Liver (tissue), 9 donors: ENCODE results near the gene CTNNA2. TPM values are rescaled to one million over a fixed set of nuclear protein-coding genes. Genes with fewer than 3 reads are reported as not detected.

Experiments
- DNase-seq: peaks from one replicate; pipeline ENCODE4 v3.0.0-alpha.2; 2017; ENCODE audit warnings: low spot score
- H3K27ac ChIP-seq, 2 donors: one replicate each; pipeline ENCODE4 v1.7.0; 2013; ENCODE audit warnings: inconsistent platforms in 2 of 2, low read length in 2 of 2, control low read depth in 1 of 2, low read depth in 1 of 2, mild to moderate bottlenecking in 1 of 2
- H3K27me3 ChIP-seq, 4 donors: one replicate each; pipeline versions ENCODE4 v1.6.1 to v1.7.0; 2013; ENCODE audit warnings: low read length in 3 of 4, inconsistent platforms in 1 of 4, mild to moderate bottlenecking in 1 of 4, moderate library complexity in 1 of 4; ENCODE audit not compliant: control insufficient read depth in 4 of 4, insufficient read depth in 4 of 4
- H3K36me3 ChIP-seq, 4 donors: one replicate each; pipeline versions ENCODE4 v1.6.1 to v1.7.0; 2013; ENCODE audit warnings: low read length in 3 of 4, mild to moderate bottlenecking in 3 of 4, low read depth in 1 of 4, moderate library complexity in 1 of 4; ENCODE audit not compliant: control insufficient read depth in 4 of 4, insufficient read depth in 3 of 4
- H3K4me1 ChIP-seq, 4 donors: one replicate each; pipeline versions ENCODE4 v1.6.1 to v1.7.0; 2013; ENCODE audit warnings: low read length in 3 of 4, mild to moderate bottlenecking in 3 of 4, moderate library complexity in 1 of 4; ENCODE audit not compliant: control insufficient read depth in 4 of 4, insufficient read depth in 4 of 4
- H3K4me3 ChIP-seq, 3 donors: one replicate each; pipeline versions ENCODE4 v1.6.1 to v1.7.0; 2013; ENCODE audit warnings: low read length in 3 of 3, control low read depth in 1 of 3, low read depth in 1 of 3, mild to moderate bottlenecking in 1 of 3
- H3K9ac ChIP-seq, 2 donors: one replicate each; pipeline ENCODE4 v1.7.0; 2013; ENCODE audit warnings: low read length in 2 of 2, mild to moderate bottlenecking in 2 of 2, moderate library complexity in 2 of 2, control low read depth in 1 of 2, low read depth in 1 of 2
- H3K9me3 ChIP-seq, 4 donors: one replicate each; pipeline versions ENCODE4 v1.6.1 to v1.7.0; 2013; ENCODE audit warnings: low read length in 3 of 4; ENCODE audit not compliant: control insufficient read depth in 4 of 4
- EGR1 ChIP-seq, 2 donors: IDR thresholded peaks; 2 replicates each; pipeline ENCODE4 v1.6.1; 2016 to 2018; ENCODE audit warnings: antibody characterized with exemption in 2 of 2, low read depth in 2 of 2
- FOXA1 ChIP-seq: IDR thresholded peaks from 2 replicates; pipeline ENCODE4 v1.6.1; 2016; ENCODE audit warnings: antibody characterized with exemption
- GABPA ChIP-seq, 2 donors: IDR thresholded peaks in 1 of 2; conservative IDR thresholded peaks in 1 of 2; 2 replicates each; pipeline ENCODE4 v1.6.1; 2016; ENCODE audit warnings: antibody characterized with exemption in 2 of 2, mild to moderate bottlenecking in 1 of 2, moderate library complexity in 1 of 2
- HNF4A ChIP-seq, 2 donors: conservative IDR thresholded peaks; 2 replicates each; pipeline ENCODE4 v1.6.1; 2016; ENCODE audit warnings: antibody characterized with exemption in 2 of 2, mild to moderate bottlenecking in 2 of 2
- HNF4G ChIP-seq: IDR thresholded peaks from 2 replicates; pipeline ENCODE4 v1.6.1; 2016; ENCODE audit warnings: antibody characterized with exemption
- JUND ChIP-seq, 2 donors: IDR thresholded peaks; 2 replicates each; pipeline ENCODE4 v1.6.1; 2016; ENCODE audit warnings: antibody characterized with exemption in 2 of 2
- NR2F2 ChIP-seq: IDR thresholded peaks from 2 replicates; pipeline ENCODE4 v1.6.1; 2016; ENCODE audit warnings: antibody characterized with exemption
- RAD21 ChIP-seq, 2 donors: IDR thresholded peaks; 2 replicates each; pipeline ENCODE4 v1.6.1; 2016; ENCODE audit warnings: antibody characterized with exemption in 2 of 2, mild to moderate bottlenecking in 2 of 2
- RXRA ChIP-seq, 2 donors: IDR thresholded peaks; 2 replicates each; pipeline ENCODE4 v1.6.1; 2017 to 2018; ENCODE audit warnings: antibody characterized with exemption in 2 of 2, mild to moderate bottlenecking in 1 of 2
- SP1 ChIP-seq: IDR thresholded peaks from 2 replicates; pipeline ENCODE4 v1.6.1; 2018; ENCODE audit warnings: antibody characterized with exemption, mild to moderate bottlenecking
- TAF1 ChIP-seq: conservative IDR thresholded peaks from 2 replicates; pipeline ENCODE4 v1.6.1; 2016; ENCODE audit warnings: antibody characterized with exemption, mild to moderate bottlenecking
- YY1 ChIP-seq: IDR thresholded peaks from 2 replicates; pipeline ENCODE4 v1.6.1; 2016; ENCODE audit warnings: antibody characterized with exemption, mild to moderate bottlenecking
- WGBS: extraction: QIAGEN DNeasy Blood & Tissue Kit; methylation state at CpG from one replicate; pipeline ENCODE4 v1.1.7; 2013; 5-methylcytosine and 5-hydroxymethylcytosine counted together
- polyA plus RNA-seq, 2 donors: library from polyadenylated mRNA; stranded (reverse) in 1 of 2; unstranded in 1 of 2; fragments of 200-250 nt in 1 of 2; fragments of >200 nt in 1 of 2; fragmentation: Nextera tagmentation in 1 of 2; extraction: Ambion mirVana in 1 of 2; gene quantifications; one replicate each; pipeline versions ENCODE4 v1.2.1 to v1.2.3, GENCODE V29; 2013 to 2015
- total RNA-seq, 2 donors: library from RNA; depleted of rRNA; stranded (reverse); fragments of >200 nt; gene quantifications; one replicate each; pipeline ENCODE4 v1.2.3, GENCODE V29; 2014
- TF ChIP-seq, protein P1 (sequence below): IDR thresholded peaks from 2 replicates; pipeline ENCODE4 v1.6.1; 2016; ENCODE audit warnings: antibody characterized with exemption, mild to moderate bottlenecking
- TF ChIP-seq, protein P2 (sequence below): fragments of 150-350 bp; IDR thresholded peaks from 2 replicates; pipeline ENCODE4 v1.5.1; 2017; ENCODE audit warnings: improper control_type of control experiment, low read depth, low read length; ENCODE audit not compliant: missing input control
- TF ChIP-seq, protein P3 (sequence below): IDR thresholded peaks from 2 replicates; pipeline ENCODE4 v1.6.1; 2016; ENCODE audit warnings: antibody characterized with exemption
- TF ChIP-seq, protein P4 (sequence below): IDR thresholded peaks from 2 replicates; pipeline ENCODE4 v1.6.1; 2016; ENCODE audit warnings: antibody characterized with exemption
- TF ChIP-seq, protein P5 (sequence below): IDR thresholded peaks from 2 replicates; pipeline ENCODE4 v1.6.1; 2016; ENCODE audit warnings: antibody characterized with exemption
- donor health status: healthy.
- donor health status: healthy.
- donor health status: healthy.
- donor health status: healthy.
- donor health status: healthy.

Gene CTNNA2
- total and polyA plus RNA-seq, 4 donors, result 0.05 TPM; not detected in 3

DNA sequence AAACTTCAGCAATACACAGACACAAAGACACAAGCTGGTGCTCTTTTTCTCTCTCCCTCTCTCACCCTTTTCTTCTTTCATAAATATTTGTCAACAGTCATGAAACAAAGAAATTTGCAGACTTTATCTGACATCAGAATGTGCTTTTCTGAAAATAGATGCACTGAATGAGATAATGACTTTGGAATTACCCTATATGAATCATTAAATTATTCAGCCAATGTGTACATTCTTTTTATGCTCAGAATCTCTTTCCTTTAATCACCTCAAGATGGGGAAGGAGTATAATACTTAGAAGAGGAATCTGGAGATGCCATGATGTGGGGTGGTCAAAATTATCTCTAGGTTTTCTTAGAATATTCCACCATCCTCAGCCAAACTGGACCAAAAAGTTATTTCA, 501.8 kb downstream of the CTNNA2 start:
- H3K36me3 ChIP-seq, result no peaks in the 10 kb centered on the region
- no peak for DNase-seq
- no peaks in the 10 kb centered on the region for H3K4me1 ChIP-seq
- no peak overlapping the region for H3K27ac ChIP-seq
- H3K27me3 ChIP-seq, result peaks cover 0 to 4% (median 0%) of the 10 kb centered on the region in 4 donors
- H3K9me3 ChIP-seq, result no peaks in the 10 kb centered on the region
- no peak overlapping the region for H3K9ac ChIP-seq
- TF ChIP-seq, protein P1, sequence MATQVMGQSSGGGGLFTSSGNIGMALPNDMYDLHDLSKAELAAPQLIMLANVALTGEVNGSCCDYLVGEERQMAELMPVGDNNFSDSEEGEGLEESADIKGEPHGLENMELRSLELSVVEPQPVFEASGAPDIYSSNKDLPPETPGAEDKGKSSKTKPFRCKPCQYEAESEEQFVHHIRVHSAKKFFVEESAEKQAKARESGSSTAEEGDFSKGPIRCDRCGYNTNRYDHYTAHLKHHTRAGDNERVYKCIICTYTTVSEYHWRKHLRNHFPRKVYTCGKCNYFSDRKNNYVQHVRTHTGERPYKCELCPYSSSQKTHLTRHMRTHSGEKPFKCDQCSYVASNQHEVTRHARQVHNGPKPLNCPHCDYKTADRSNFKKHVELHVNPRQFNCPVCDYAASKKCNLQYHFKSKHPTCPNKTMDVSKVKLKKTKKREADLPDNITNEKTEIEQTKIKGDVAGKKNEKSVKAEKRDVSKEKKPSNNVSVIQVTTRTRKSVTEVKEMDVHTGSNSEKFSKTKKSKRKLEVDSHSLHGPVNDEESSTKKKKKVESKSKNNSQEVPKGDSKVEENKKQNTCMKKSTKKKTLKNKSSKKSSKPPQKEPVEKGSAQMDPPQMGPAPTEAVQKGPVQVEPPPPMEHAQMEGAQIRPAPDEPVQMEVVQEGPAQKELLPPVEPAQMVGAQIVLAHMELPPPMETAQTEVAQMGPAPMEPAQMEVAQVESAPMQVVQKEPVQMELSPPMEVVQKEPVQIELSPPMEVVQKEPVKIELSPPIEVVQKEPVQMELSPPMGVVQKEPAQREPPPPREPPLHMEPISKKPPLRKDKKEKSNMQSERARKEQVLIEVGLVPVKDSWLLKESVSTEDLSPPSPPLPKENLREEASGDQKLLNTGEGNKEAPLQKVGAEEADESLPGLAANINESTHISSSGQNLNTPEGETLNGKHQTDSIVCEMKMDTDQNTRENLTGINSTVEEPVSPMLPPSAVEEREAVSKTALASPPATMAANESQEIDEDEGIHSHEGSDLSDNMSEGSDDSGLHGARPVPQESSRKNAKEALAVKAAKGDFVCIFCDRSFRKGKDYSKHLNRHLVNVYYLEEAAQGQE, result no peak
- TF ChIP-seq, protein P2, sequence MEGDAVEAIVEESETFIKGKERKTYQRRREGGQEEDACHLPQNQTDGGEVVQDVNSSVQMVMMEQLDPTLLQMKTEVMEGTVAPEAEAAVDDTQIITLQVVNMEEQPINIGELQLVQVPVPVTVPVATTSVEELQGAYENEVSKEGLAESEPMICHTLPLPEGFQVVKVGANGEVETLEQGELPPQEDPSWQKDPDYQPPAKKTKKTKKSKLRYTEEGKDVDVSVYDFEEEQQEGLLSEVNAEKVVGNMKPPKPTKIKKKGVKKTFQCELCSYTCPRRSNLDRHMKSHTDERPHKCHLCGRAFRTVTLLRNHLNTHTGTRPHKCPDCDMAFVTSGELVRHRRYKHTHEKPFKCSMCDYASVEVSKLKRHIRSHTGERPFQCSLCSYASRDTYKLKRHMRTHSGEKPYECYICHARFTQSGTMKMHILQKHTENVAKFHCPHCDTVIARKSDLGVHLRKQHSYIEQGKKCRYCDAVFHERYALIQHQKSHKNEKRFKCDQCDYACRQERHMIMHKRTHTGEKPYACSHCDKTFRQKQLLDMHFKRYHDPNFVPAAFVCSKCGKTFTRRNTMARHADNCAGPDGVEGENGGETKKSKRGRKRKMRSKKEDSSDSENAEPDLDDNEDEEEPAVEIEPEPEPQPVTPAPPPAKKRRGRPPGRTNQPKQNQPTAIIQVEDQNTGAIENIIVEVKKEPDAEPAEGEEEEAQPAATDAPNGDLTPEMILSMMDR, result no peak
- no peak for TF ChIP-seq RAD21 (IDR thresholded peaks at IDR 0.05)
- TF ChIP-seq NR2F2, result no peak
- no peak for TF ChIP-seq RXRA (IDR thresholded peaks at IDR 0.05)
- TF ChIP-seq, protein P3, sequence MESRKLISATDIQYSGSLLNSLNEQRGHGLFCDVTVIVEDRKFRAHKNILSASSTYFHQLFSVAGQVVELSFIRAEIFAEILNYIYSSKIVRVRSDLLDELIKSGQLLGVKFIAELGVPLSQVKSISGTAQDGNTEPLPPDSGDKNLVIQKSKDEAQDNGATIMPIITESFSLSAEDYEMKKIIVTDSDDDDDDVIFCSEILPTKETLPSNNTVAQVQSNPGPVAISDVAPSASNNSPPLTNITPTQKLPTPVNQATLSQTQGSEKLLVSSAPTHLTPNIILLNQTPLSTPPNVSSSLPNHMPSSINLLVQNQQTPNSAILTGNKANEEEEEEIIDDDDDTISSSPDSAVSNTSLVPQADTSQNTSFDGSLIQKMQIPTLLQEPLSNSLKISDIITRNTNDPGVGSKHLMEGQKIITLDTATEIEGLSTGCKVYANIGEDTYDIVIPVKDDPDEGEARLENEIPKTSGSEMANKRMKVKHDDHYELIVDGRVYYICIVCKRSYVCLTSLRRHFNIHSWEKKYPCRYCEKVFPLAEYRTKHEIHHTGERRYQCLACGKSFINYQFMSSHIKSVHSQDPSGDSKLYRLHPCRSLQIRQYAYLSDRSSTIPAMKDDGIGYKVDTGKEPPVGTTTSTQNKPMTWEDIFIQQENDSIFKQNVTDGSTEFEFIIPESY, result no peak
- no peak for TF ChIP-seq JUND (IDR thresholded peaks at IDR 0.05)
- no peak overlapping the region for H3K4me3 ChIP-seq

DNA sequence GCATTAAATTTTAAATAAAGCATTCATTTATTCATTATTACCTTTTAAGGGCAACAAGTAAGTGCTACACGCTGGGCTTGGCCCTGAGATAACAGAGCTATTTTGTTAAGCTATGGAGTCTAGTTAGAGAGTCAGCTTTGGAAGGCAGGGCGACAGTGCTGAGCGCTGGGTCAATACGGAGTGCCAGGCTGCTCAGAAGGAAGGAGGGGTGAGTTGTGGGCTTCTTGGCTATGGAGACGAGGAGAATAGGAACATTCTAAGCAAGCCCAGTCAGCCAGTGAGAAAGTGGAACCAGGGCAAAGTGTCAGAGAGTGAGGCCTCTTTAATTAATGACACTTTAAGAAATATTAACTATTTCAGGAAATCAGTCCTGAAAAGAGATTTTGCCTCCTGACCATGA, 503.3 kb downstream of the CTNNA2 start:
- H3K9me3 ChIP-seq, result no peaks in the 10 kb centered on the region
- no peak overlapping the region for H3K9ac ChIP-seq
- TF ChIP-seq JUND (IDR thresholded peaks at IDR 0.05), result no peak
- TF ChIP-seq, protein P4, sequence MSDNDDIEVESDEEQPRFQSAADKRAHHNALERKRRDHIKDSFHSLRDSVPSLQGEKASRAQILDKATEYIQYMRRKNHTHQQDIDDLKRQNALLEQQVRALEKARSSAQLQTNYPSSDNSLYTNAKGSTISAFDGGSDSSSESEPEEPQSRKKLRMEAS, result no peak
- no peak for TF ChIP-seq TAF1
- no peak for TF ChIP-seq RAD21 (IDR thresholded peaks at IDR 0.05)
- TF ChIP-seq, protein P5, sequence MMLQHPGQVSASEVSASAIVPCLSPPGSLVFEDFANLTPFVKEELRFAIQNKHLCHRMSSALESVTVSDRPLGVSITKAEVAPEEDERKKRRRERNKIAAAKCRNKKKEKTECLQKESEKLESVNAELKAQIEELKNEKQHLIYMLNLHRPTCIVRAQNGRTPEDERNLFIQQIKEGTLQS, result no peak
- no peak for TF ChIP-seq YY1
- no peak for TF ChIP-seq HNF4G
- no peak for TF ChIP-seq RXRA (IDR thresholded peaks at IDR 0.05)
- TF ChIP-seq FOXA1, result no peak
- TF ChIP-seq, protein P1, result no peak
- TF ChIP-seq EGR1 (IDR thresholded peaks at IDR 0.05; ENCODE audit: low read depth in 2 of 2), result no peak
- no peak for TF ChIP-seq HNF4A (conservative IDR thresholded peaks at IDR 0.05)
- TF ChIP-seq GABPA (IDR thresholded peaks at IDR 0.05 in 1 of 2, conservative IDR thresholded peaks at IDR 0.05 in 1 of 2), result no peak
- TF ChIP-seq, protein P2, result no peak
- TF ChIP-seq SP1, result no peak
- no peaks in the 10 kb centered on the region for H3K36me3 ChIP-seq
- peaks cover 0 to 4% (median 0%) of the 10 kb centered on the region in 4 donors for H3K27me3 ChIP-seq
- DNase-seq, result no peak
- H3K4me3 ChIP-seq, result no peak overlapping the region
- H3K27ac ChIP-seq, result no peak overlapping the region
- WGBS, result 77% methylated on average over 5 of the region's 5 CpGs
- H3K4me1 ChIP-seq, result no peaks in the 10 kb centered on the region
